ENCODE results near the gene HOXA1.

GRCh38 chr7:27131390-27131819, 35.6 kb upstream of the HOXA1 start:
- no peak for TF ChIP-seq CTCF (IDR thresholded peaks at IDR 0.05; ENCODE audit: insufficient read depth, low read length)
- TF ChIP-seq REST (IDR thresholded peaks at IDR 0.05; ENCODE audit: insufficient replicate concordance, low read depth), result no peak
- TF ChIP-seq POLR2AphosphoS5 (IDR thresholded peaks at IDR 0.05; ENCODE audit: low read depth), result no peak
- TF ChIP-seq SPI1 (IDR thresholded peaks at IDR 0.05; ENCODE audit: borderline replicate concordance, low read depth), result no peak
- no peak for TF ChIP-seq GABPA (IDR thresholded peaks at IDR 0.05; ENCODE audit: low read depth)

Data from HL-60 (cell line).